IPS DF 6.9 (cell line): ENCODE measurements around the gene RFC4.

Source experiments
- DNase-seq: peaks from one replicate; pipeline ENCODE4 v3.0.0-alpha.2; 2013; ENCODE audit warnings: low read depth, low spot score
- H3K27ac ChIP-seq: one replicate; pipeline ENCODE4 v1.5.1; 2013; ENCODE audit warnings: low read length, control low read depth
- H3K27me3 ChIP-seq: 2 replicates; pipeline ENCODE4 v1.6.1; 2013; ENCODE audit warnings: mild to moderate bottlenecking, low read length; ENCODE audit not compliant: control insufficient read depth, insufficient read depth
- H3K36me3 ChIP-seq: 2 replicates; pipeline ENCODE4 v1.6.1; 2013; ENCODE audit warnings: low read length; ENCODE audit not compliant: control insufficient read depth, insufficient read depth
- H3K4me1 ChIP-seq: 2 replicates; pipeline ENCODE4 v1.6.1; 2013; ENCODE audit warnings: low read length; ENCODE audit not compliant: control insufficient read depth, insufficient read depth
- H3K4me3 ChIP-seq: 2 replicates; pipeline ENCODE4 v1.5.1; 2013; ENCODE audit warnings: mild to moderate bottlenecking, low read length
- H3K9me3 ChIP-seq: 2 replicates; pipeline ENCODE4 v1.6.1; 2013; ENCODE audit warnings: low read length, inconsistent platforms; ENCODE audit not compliant: control insufficient read depth, insufficient read depth
- WGBS: extraction: QIAGEN DNeasy Blood & Tissue Kit; methylation state at CpG from one replicate; pipeline ENCODE4 v1.1.7; 2013; ENCODE audit warnings: mixed read lengths, missing lambda C conversion rate; ENCODE audit not compliant: insufficient read length, insufficient coverage; 5-methylcytosine and 5-hydroxymethylcytosine counted together

Gene RFC4

GRCh38 chr3:186787642-186788481, 18.4 kb downstream of the RFC4 start:
- H3K27me3 ChIP-seq, result no peaks in the 10 kb centered on the region
- H3K27ac ChIP-seq, result no peak overlapping the region
- DNase-seq, result no peak
- WGBS, result 100% methylated on average over 9 of the region's 15 CpGs
- H3K4me3 ChIP-seq, result no peak overlapping the region
- no peaks in the 10 kb centered on the region for H3K4me1 ChIP-seq
- peaks cover 55% of the 10 kb centered on the region; the same call in 1 of the 2 replicates for H3K36me3 ChIP-seq
- H3K9me3 ChIP-seq, result no peaks in the 10 kb centered on the region

- WGBS, result no CpG with 5 or more reads among the region's 3 CpGs
- no peak for DNase-seq
- H3K27me3 ChIP-seq, result no peaks in the 10 kb centered on the region
- no peaks in the 10 kb centered on the region for H3K9me3 ChIP-seq
- H3K4me3 ChIP-seq, result no peak overlapping the region
- no peak overlapping the region for H3K27ac ChIP-seq
- no peaks in the 10 kb centered on the region for H3K4me1 ChIP-seq
- peaks cover 53% of the 10 kb centered on the region; the same call in 1 of the 2 replicates for H3K36me3 ChIP-seq
Measured at GRCh38 chr3:186786922-186787321, 19.4 kb downstream of the RFC4 start.

GRCh38 chr3:186785495-186786018, 20.7 kb downstream of the RFC4 start:
- Histone ChIP-seq H3K27me3 (no peaks in the 10 kb centered on the region), H3K4me1 (no peaks in the 10 kb centered on the region), H3K36me3 (peaks cover 51% of the 10 kb centered on the region; the same call in 1 of the 2 replicates), H3K9me3 (no peaks in the 10 kb centered on the region), H3K4me3 (peak overlapping the region; percentile 76; the same call in 1 of the 2 replicates), H3K27ac (no peak overlapping the region)
- no peak for DNase-seq
- WGBS, result no CpG with 5 or more reads among the region's 7 CpGs

GRCh38 chr3:186784820-186785494, 21.3 kb downstream of the RFC4 start:
- Histone ChIP-seq H3K27ac (no peak overlapping the region), H3K27me3 (no peaks in the 10 kb centered on the region), H3K4me3 (peak overlapping the region; percentile 76; the same call in 1 of the 2 replicates), H3K9me3 (no peaks in the 10 kb centered on the region), H3K36me3 (peaks cover 51% of the 10 kb centered on the region; the same call in 1 of the 2 replicates), H3K4me1 (no peaks in the 10 kb centered on the region)
- DNase-seq, result no peak
- WGBS, result no CpG with 5 or more reads among the region's 7 CpGs

- DNase-seq, result no peak
- H3K36me3 ChIP-seq, result peaks cover 46% of the 10 kb centered on the region; the same call in 1 of the 2 replicates
- no peaks in the 10 kb centered on the region for H3K9me3 ChIP-seq
- no peaks in the 10 kb centered on the region for H3K4me1 ChIP-seq
- peak overlapping the region; percentile 76 for H3K4me3 ChIP-seq
- H3K27me3 ChIP-seq, result no peaks in the 10 kb centered on the region
- no CpG with 5 or more reads among the region's 56 CpGs for WGBS
- H3K27ac ChIP-seq, result no peak overlapping the region
Measured at GRCh38 chr3:186783731-186784515, 22.4 kb downstream of the RFC4 start.

GRCh38 chr3:186783058-186783730, 23.1 kb downstream of the RFC4 start, which contains the start of gene EIF4A2:
Gene EIF4A2, plus strand, starts transcription at chr3:186783577. Its CDS starts 34 bp downstream, at chr3:186783611.
- WGBS, result no CpG with 5 or more reads among the region's 60 CpGs
- H3K36me3 ChIP-seq, result peaks cover 38% of the 10 kb centered on the region; the same call in 1 of the 2 replicates
- no peak within 1 kb of the TSS for H3K27ac ChIP-seq
- peak within 1 kb of the TSS; percentile 76 for H3K4me3 ChIP-seq
- H3K27me3 ChIP-seq, result no peaks in the 10 kb centered on the region
- no peaks in the 10 kb centered on the region for H3K4me1 ChIP-seq
- DNase-seq, result no peak
- H3K9me3 ChIP-seq, result no peaks in the 10 kb centered on the region

- no CpG with 5 or more reads among the region's 21 CpGs for WGBS
- no peak for DNase-seq
- no peaks in the 10 kb centered on the region for H3K27me3 ChIP-seq
- H3K36me3 ChIP-seq, result peaks cover 33% of the 10 kb centered on the region; the same call in 1 of the 2 replicates
- H3K9me3 ChIP-seq, result no peaks in the 10 kb centered on the region
- no peaks in the 10 kb centered on the region for H3K4me1 ChIP-seq
- H3K4me3 ChIP-seq, result peak overlapping the region; percentile 76
- no peak overlapping the region for H3K27ac ChIP-seq
Measured at GRCh38 chr3:186782542-186783057, 23.7 kb downstream of the RFC4 start.

- Histone ChIP-seq H3K4me3 (no peak overlapping the region), H3K4me1 (peaks cover 2% of the 10 kb centered on the region; the same call in 1 of the 2 replicates), H3K27ac (no peak overlapping the region), H3K36me3 (peaks cover 2% of the 10 kb centered on the region; the same call in 1 of the 2 replicates), H3K27me3 (no peaks in the 10 kb centered on the region), H3K9me3 (no peaks in the 10 kb centered on the region)
- no peak for DNase-seq
- WGBS, result no CpG with 5 or more reads among the region's 5 CpGs
Measured at GRCh38 chr3:186779204-186779603, 27.1 kb downstream of the RFC4 start.

- Histone ChIP-seq H3K36me3 (no peaks in the 10 kb centered on the region), H3K27me3 (no peaks in the 10 kb centered on the region), H3K9me3 (no peaks in the 10 kb centered on the region), H3K4me3 (no peak overlapping the region), H3K4me1 (peaks cover 5% of the 10 kb centered on the region), H3K27ac (no peak overlapping the region)
- no CpG with 5 or more reads among the region's 8 CpGs for WGBS
- no peak for DNase-seq
Measured at GRCh38 chr3:186775999-186776398, 30.3 kb downstream of the RFC4 start.
